Astrocyte (in vitro differentiated cells and primary cell): ENCODE measurements around the gene TSC1. TPM values are rescaled to one million over a fixed set of nuclear protein-coding genes. Genes with fewer than 3 reads are reported as not detected.

Experiments used
- DNase-seq: peaks from one replicate; pipeline ENCODE4 v3.0.0-alpha.2; 2010; ENCODE audit warnings: low read depth
- FAIRE-seq: peaks from 2 replicates; lab custom pipeline; 2011; peaks lifted over from hg19 to GRCh38; lab: Jason Lieb, UNC
- H2AFZ ChIP-seq: 2 replicates; pipeline ENCODE4 v1.6.0; 2012; ENCODE audit warnings: low read depth, low read length, inconsistent platforms
- H3K27ac ChIP-seq: 2 replicates; pipeline ENCODE4 v1.5.1; 2011; ENCODE audit warnings: low read depth, low read length, inconsistent platforms
- H3K27me3 ChIP-seq: 2 replicates; pipeline ENCODE4 v1.6.0; 2011; ENCODE audit warnings: low read length, inconsistent platforms; ENCODE audit not compliant: insufficient read depth
- H3K36me3 ChIP-seq: 2 replicates; pipeline ENCODE4 v1.5.1; 2011; ENCODE audit warnings: low read length, inconsistent platforms; ENCODE audit not compliant: insufficient read depth
- H3K4me1 ChIP-seq: 2 replicates; pipeline ENCODE4 v1.5.1; 2011; ENCODE audit warnings: low read length, inconsistent platforms; ENCODE audit not compliant: insufficient read depth
- H3K4me2 ChIP-seq: 2 replicates; pipeline ENCODE4 v1.6.0; 2012; ENCODE audit warnings: low read length, inconsistent platforms
- H3K4me3 ChIP-seq: 2 replicates; pipeline ENCODE4 v1.5.1; 2011; ENCODE audit warnings: low read depth, mild to moderate bottlenecking, low read length, inconsistent platforms; ENCODE audit not compliant: insufficient read depth
- H3K79me2 ChIP-seq: 2 replicates; pipeline ENCODE4 v1.6.0; 2012; ENCODE audit warnings: mild to moderate bottlenecking, low read length, inconsistent platforms; ENCODE audit not compliant: insufficient read depth
- H3K9ac ChIP-seq: 2 replicates; pipeline ENCODE4 v1.6.0; 2012; ENCODE audit warnings: mild to moderate bottlenecking, low read length, inconsistent platforms
- H3K9me3 ChIP-seq: 2 replicates; pipeline ENCODE4 v1.5.1; 2012; ENCODE audit warnings: low read depth, mild to moderate bottlenecking, low read length, inconsistent platforms; ENCODE audit not compliant: insufficient read depth
- H4K20me1 ChIP-seq: 2 replicates; pipeline ENCODE4 v1.6.0; 2012; ENCODE audit warnings: low read length, inconsistent platforms; ENCODE audit not compliant: insufficient read depth
- H3K27ac Mint-ChIP-seq: one replicate; pipeline ENCODE4 v1.8.0; 2021; ENCODE audit warnings: mild to moderate bottlenecking, mixed read lengths; ENCODE audit not compliant: unreplicated experiment
- H3K27me3 Mint-ChIP-seq: one replicate; pipeline ENCODE4 v1.8.0; 2021; ENCODE audit warnings: low read depth, mixed read lengths; ENCODE audit not compliant: unreplicated experiment
- H3K36me3 Mint-ChIP-seq: one replicate; pipeline ENCODE4 v1.8.0; 2021; ENCODE audit warnings: low read depth, mixed read lengths; ENCODE audit not compliant: unreplicated experiment
- H3K4me1 Mint-ChIP-seq: one replicate; pipeline ENCODE4 v1.8.0; 2021; ENCODE audit warnings: low read depth, mixed read lengths; ENCODE audit not compliant: unreplicated experiment
- H3K4me3 Mint-ChIP-seq: one replicate; pipeline ENCODE4 v1.8.0; 2021; ENCODE audit warnings: mild to moderate bottlenecking, moderate library complexity, mixed read lengths; ENCODE audit not compliant: unreplicated experiment
- H3K9me3 Mint-ChIP-seq: one replicate; pipeline ENCODE4 v1.8.0; 2021; ENCODE audit warnings: mild to moderate bottlenecking, mixed read lengths; ENCODE audit not compliant: unreplicated experiment
- CTCF ChIP-seq: IDR thresholded peaks from 2 replicates; pipeline ENCODE4 v1.5.1; 2011; ENCODE audit warnings: low read depth, mild to moderate bottlenecking, inconsistent platforms, low read length, moderate library complexity; ENCODE audit not compliant: insufficient read depth
- EZH2 ChIP-seq: IDR thresholded peaks from 2 replicates; pipeline ENCODE4 v1.6.1; 2012; ENCODE audit warnings: mild to moderate bottlenecking, low read length, inconsistent platforms; ENCODE audit not compliant: insufficient read depth
- total RNA-seq: library from RNA; stranded (reverse); gene quantifications from 2 replicates; pipeline ENCODE4 v1.2.1, GENCODE V29; 2021

TSC1 gene
- total RNA-seq, 1 donor from 2014 or later, result 50.6 TPM

GRCh38 chr9:132854832-132855231, 89.6 kb downstream of the TSC1 start:
- no peaks in the 10 kb centered on the region for H4K20me1 ChIP-seq
- H3K27me3 ChIP-seq, result peaks cover 2% of the 10 kb centered on the region
- peaks cover 1% of the 10 kb centered on the region for H3K36me3 Mint-ChIP-seq
- H3K27ac Mint-ChIP-seq, result no peak overlapping the region
- no peaks in the 10 kb centered on the region for H3K79me2 ChIP-seq
- H3K27ac ChIP-seq, result no peak overlapping the region
- H3K4me3 Mint-ChIP-seq, result no peak overlapping the region
- H3K4me1 ChIP-seq, result peaks cover 4% of the 10 kb centered on the region
- H3K4me1 Mint-ChIP-seq, result peaks cover 3% of the 10 kb centered on the region
- no peak overlapping the region for H3K4me3 ChIP-seq
- no peak overlapping the region for H3K4me2 ChIP-seq
- FAIRE-seq, result no peak
- H2AFZ ChIP-seq, result no peak overlapping the region
- H3K9me3 Mint-ChIP-seq, result no peaks in the 10 kb centered on the region
- H3K9me3 ChIP-seq, result no peaks in the 10 kb centered on the region
- no peak for DNase-seq
- H3K27me3 Mint-ChIP-seq, result peaks cover 37% of the 10 kb centered on the region
- no peak overlapping the region for H3K9ac ChIP-seq
- TF ChIP-seq EZH2, result no peak
- no peak for TF ChIP-seq CTCF
- H3K36me3 ChIP-seq, result no peaks in the 10 kb centered on the region

GRCh38 chr9:132853482-132853881, 90.9 kb downstream of the TSC1 start:
- Mint-ChIP-seq H3K36me3 (no peaks in the 10 kb centered on the region), H3K4me3 (no peak overlapping the region), H3K4me1 (peaks cover 3% of the 10 kb centered on the region), H3K27ac (no peak overlapping the region), H3K9me3 (no peaks in the 10 kb centered on the region), H3K27me3 (peaks cover 25% of the 10 kb centered on the region)
- no peaks in the 10 kb centered on the region for H3K27me3 ChIP-seq
- H2AFZ ChIP-seq, result no peak overlapping the region
- FAIRE-seq (no peak), DNase-seq (no peak)
- H3K4me3 ChIP-seq, result no peak overlapping the region
- no peaks in the 10 kb centered on the region for H3K9me3 ChIP-seq
- no peaks in the 10 kb centered on the region for H4K20me1 ChIP-seq
- H3K4me2 ChIP-seq, result no peak overlapping the region
- TF ChIP-seq CTCF (no peak), EZH2 (no peak)
- H3K4me1 ChIP-seq, result peaks cover 4% of the 10 kb centered on the region
- H3K79me2 ChIP-seq, result no peaks in the 10 kb centered on the region
- H3K36me3 ChIP-seq, result no peaks in the 10 kb centered on the region
- no peak overlapping the region for H3K27ac ChIP-seq
- no peak overlapping the region for H3K9ac ChIP-seq

- no peak overlapping the region for H3K27ac ChIP-seq
- no peak overlapping the region for H3K4me2 ChIP-seq
- no peak overlapping the region for H3K4me3 ChIP-seq
- Mint-ChIP-seq H3K36me3 (peaks cover 3% of the 10 kb centered on the region), H3K4me1 (no peaks in the 10 kb centered on the region), H3K27ac (no peak overlapping the region), H3K27me3 (peaks cover 7% of the 10 kb centered on the region), H3K9me3 (no peaks in the 10 kb centered on the region), H3K4me3 (no peak overlapping the region)
- H3K36me3 ChIP-seq, result no peaks in the 10 kb centered on the region
- H3K4me1 ChIP-seq, result no peaks in the 10 kb centered on the region
- H3K9me3 ChIP-seq, result no peaks in the 10 kb centered on the region
- no peak for TF ChIP-seq CTCF
- no peak for TF ChIP-seq EZH2
- H3K9ac ChIP-seq, result no peak overlapping the region
- H3K27me3 ChIP-seq, result no peaks in the 10 kb centered on the region
- H4K20me1 ChIP-seq, result no peaks in the 10 kb centered on the region
- FAIRE-seq (no peak), DNase-seq (no peak)
- no peak overlapping the region for H2AFZ ChIP-seq
- no peaks in the 10 kb centered on the region for H3K79me2 ChIP-seq
Measured at GRCh38 chr9:132849185-132849706, 95.2 kb downstream of the TSC1 start.
